ENCODE data around the gene FEM1B. TPM values are rescaled to one million over a fixed set of nuclear protein-coding genes. Genes with fewer than 3 reads are reported as not detected.

FEM1B gene
- total and polyA plus RNA-seq, 2 donors (not counting 3 experiments of a cell fraction or from before 2014, with no cell fraction given), result 11.1 to 33.2 TPM

DNA sequence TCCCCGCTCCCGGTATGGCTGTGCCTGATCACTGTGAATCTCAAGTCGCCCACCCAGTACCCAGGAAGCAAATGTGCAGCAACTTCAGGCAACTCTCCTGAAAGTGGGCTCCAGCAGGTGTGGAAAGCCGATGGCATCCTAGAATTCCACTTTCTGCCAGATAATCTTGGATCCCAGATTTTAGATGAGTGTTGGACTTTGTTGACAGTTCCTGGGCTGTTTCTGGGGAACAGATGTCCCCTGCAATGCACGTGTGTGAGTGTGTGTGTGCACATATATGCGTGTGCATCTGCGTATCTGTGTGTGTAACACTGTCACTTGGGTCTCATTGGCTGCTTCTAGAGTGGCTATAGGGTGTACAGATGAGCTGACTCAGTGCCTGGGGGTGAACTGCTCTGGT is 59.0 kb downstream of the FEM1B start:
- H3K4me2 ChIP-seq (ENCODE audit: insufficient read depth, low read length), result no peak overlapping the region
- dilution Hi-C loops (cut with MboI; ENCODE audit: extremely low pct_ligation_motif_present, low sequenced_read_pairs) (no loop called here), intact Hi-C loops (cut with micrococcal nuclease) (no loop called here)
- FAIRE-seq (no peak), DNase-seq (ENCODE audit: low read depth, low spot score) (no peak)
- H3K27ac ChIP-seq (ENCODE audit: insufficient read depth, low read depth, low read length), result no peak overlapping the region
- peaks cover 20% of the 10 kb centered on the region for H3K4me1 ChIP-seq (ENCODE audit: control insufficient read depth, extremely low read depth, insufficient read depth, low read length)
- H3K9me3 ChIP-seq (replicated peaks; ENCODE audit: control insufficient read depth, insufficient read depth, low read length), result no peaks in the 10 kb centered on the region
- no peaks in the 10 kb centered on the region for H3K9me1 ChIP-seq (replicated peaks; ENCODE audit: control insufficient read depth, extremely low read depth, insufficient read depth, low read length)
- no peak overlapping the region for H3K9ac ChIP-seq (replicated peaks; ENCODE audit: extremely low read depth, insufficient read depth, low read length)
- POLR2A ChIA-PET, result no interaction called here
- H2AFZ ChIP-seq (ENCODE audit: low read depth, low read length), result no peak overlapping the region
- no peaks in the 10 kb centered on the region for H3K79me2 ChIP-seq (ENCODE audit: control insufficient read depth, insufficient read depth, low read length)
- H4K20me1 ChIP-seq (replicated peaks; ENCODE audit: control insufficient read depth, extremely low read depth, insufficient read depth, low read length), result no peaks in the 10 kb centered on the region
- H3K4me3 ChIP-seq (replicated peaks in 1 of 3; ENCODE audit: insufficient read depth in 1 of 3, low read depth in 1 of 3, low read length in 3 of 3), result no peak overlapping the region
- BruUV-seq (replicated peaks), result no TSS peak
- H3K27me3 ChIP-seq (ENCODE audit: control insufficient read depth in 2 of 2, insufficient read depth in 2 of 2, low read length in 2 of 2), result peaks cover 0 to 1% of the 10 kb centered on the region in 2 experiments
- no peak for TF ChIP-seq GATA2 (IDR thresholded peaks at IDR 0.05; ENCODE audit: insufficient read depth, insufficient read length, low read depth, low read length)
- TF ChIP-seq JUN (IDR thresholded peaks at IDR 0.05; ENCODE audit: borderline replicate concordance, insufficient read depth, insufficient read length, low read depth), result no peak
- TF ChIP-seq FOS (IDR thresholded peaks at IDR 0.05; ENCODE audit: borderline replicate concordance, insufficient read depth, low read length), result no peak
- TF ChIP-seq EZH2 (IDR thresholded peaks at IDR 0.05; ENCODE audit: borderline replicate concordance, low read depth, low read length, severe bottlenecking), result no peak
- TF ChIP-seq MYC (IDR thresholded peaks at IDR 0.05; ENCODE audit: low read depth, low read length), result no peak
- TF ChIP-seq MAX (IDR thresholded peaks at IDR 0.05; ENCODE audit: insufficient read depth, insufficient read length), result no peak
- no peak for TF ChIP-seq POLR2AphosphoS5 (IDR thresholded peaks at IDR 0.05; ENCODE audit: insufficient read depth, low read depth, low read length)
- TF ChIP-seq, protein P1, sequence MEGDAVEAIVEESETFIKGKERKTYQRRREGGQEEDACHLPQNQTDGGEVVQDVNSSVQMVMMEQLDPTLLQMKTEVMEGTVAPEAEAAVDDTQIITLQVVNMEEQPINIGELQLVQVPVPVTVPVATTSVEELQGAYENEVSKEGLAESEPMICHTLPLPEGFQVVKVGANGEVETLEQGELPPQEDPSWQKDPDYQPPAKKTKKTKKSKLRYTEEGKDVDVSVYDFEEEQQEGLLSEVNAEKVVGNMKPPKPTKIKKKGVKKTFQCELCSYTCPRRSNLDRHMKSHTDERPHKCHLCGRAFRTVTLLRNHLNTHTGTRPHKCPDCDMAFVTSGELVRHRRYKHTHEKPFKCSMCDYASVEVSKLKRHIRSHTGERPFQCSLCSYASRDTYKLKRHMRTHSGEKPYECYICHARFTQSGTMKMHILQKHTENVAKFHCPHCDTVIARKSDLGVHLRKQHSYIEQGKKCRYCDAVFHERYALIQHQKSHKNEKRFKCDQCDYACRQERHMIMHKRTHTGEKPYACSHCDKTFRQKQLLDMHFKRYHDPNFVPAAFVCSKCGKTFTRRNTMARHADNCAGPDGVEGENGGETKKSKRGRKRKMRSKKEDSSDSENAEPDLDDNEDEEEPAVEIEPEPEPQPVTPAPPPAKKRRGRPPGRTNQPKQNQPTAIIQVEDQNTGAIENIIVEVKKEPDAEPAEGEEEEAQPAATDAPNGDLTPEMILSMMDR (IDR thresholded peaks at IDR 0.05; ENCODE audit: extremely low read depth in 1 of 2, insufficient read depth in 1 of 2, low read depth in 1 of 2, low read length in 2 of 2), result no peak
- TF ChIP-seq POLR2A (IDR thresholded peaks at IDR 0.05; ENCODE audit: low read depth, low read length), result no peak
- no peaks in the 10 kb centered on the region for H3K36me3 ChIP-seq (ENCODE audit: control insufficient read depth in 2 of 2, extremely low read depth in 1 of 2, insufficient read depth in 2 of 2, low read length in 2 of 2)
- CTCF ChIA-PET, result interaction anchor here (0.9 kb wide), 1 partner anchor 30 kb away, joined by 3 read pairs; no protein-coding TSS in a partner anchor
